ENCODE results near the gene GATA2.

Gene GATA2

GRCh38 chr3:128484404-128485281, 8.4 kb downstream of the GATA2 start:
- H3K9me3 ChIP-seq (ENCODE audit: insufficient read depth, low read depth, low read length) = no peaks in the 10 kb centered on the region
- H3K79me2 ChIP-seq (ENCODE audit: control insufficient read depth, insufficient read depth, low read length, poor library complexity) = peaks cover 44% of the 10 kb centered on the region
- H3K27me3 ChIP-seq (ENCODE audit: insufficient read depth, low read length) = no peaks in the 10 kb centered on the region
- peak; percentile 51 to 62 for DNase-seq
- peak overlapping the region; percentile 93 for H3K18ac ChIP-seq (ENCODE audit: low read length)
- H2BK5ac ChIP-seq (ENCODE audit: low read depth, low read length, poor library complexity) = peak overlapping the region; percentile 37
- no CpG with 5 or more reads among the region's 16 CpGs for WGBS (ENCODE audit: extremely low coverage, insufficient coverage, insufficient read length)
- H4K12ac ChIP-seq (ENCODE audit: low read depth, low read length) = no peak overlapping the region
- peak overlapping the region; percentile 65 for H2AK5ac ChIP-seq (ENCODE audit: low read length)
- H4K91ac ChIP-seq (ENCODE audit: low read depth, low read length) = peak overlapping the region; percentile 75
- peaks cover 30 to 39% of the 10 kb centered on the region in 2 experiments for H3K4me1 ChIP-seq (ENCODE audit: control insufficient read depth in 1 of 2, insufficient read depth in 2 of 2, low read length in 2 of 2)
- H3K9ac ChIP-seq (ENCODE audit: low read length) = no peak overlapping the region
- H3K4me3 ChIP-seq (ENCODE audit: low read depth, low read length) = peak overlapping the region; percentile 43
- H2BK120ac ChIP-seq (ENCODE audit: insufficient read depth, low read length, poor library complexity) = peak overlapping the region; percentile 39
- H3K36me3 ChIP-seq (ENCODE audit: control insufficient read depth in 1 of 2, insufficient read depth in 2 of 2, low read length in 2 of 2) = peaks cover 53 to 55% of the 10 kb centered on the region in 2 experiments
- H3K27ac ChIP-seq (ENCODE audit: low read depth, low read length) = peak overlapping the region; percentile 71
- H3K4ac ChIP-seq (ENCODE audit: low read depth, low read length) = peak overlapping the region; percentile 94
- H3K23ac ChIP-seq (ENCODE audit: low read length) = peak overlapping the region; percentile 63
- peak overlapping the region; percentile 89 for H3K14ac ChIP-seq (ENCODE audit: low read length)
- peak overlapping the region; percentile 82 for H4K8ac ChIP-seq (ENCODE audit: low read depth, low read length)
- peaks cover 62% of the 10 kb centered on the region for H3K79me1 ChIP-seq (ENCODE audit: low read length)
- no peak overlapping the region for H2AFZ ChIP-seq (ENCODE audit: insufficient read depth, low read length, poor library complexity)
- peak overlapping the region; percentile 87 for H3K4me2 ChIP-seq (ENCODE audit: low read length)
- peak overlapping the region; percentile 81 for H2BK12ac ChIP-seq (ENCODE audit: low read length)

DNA sequence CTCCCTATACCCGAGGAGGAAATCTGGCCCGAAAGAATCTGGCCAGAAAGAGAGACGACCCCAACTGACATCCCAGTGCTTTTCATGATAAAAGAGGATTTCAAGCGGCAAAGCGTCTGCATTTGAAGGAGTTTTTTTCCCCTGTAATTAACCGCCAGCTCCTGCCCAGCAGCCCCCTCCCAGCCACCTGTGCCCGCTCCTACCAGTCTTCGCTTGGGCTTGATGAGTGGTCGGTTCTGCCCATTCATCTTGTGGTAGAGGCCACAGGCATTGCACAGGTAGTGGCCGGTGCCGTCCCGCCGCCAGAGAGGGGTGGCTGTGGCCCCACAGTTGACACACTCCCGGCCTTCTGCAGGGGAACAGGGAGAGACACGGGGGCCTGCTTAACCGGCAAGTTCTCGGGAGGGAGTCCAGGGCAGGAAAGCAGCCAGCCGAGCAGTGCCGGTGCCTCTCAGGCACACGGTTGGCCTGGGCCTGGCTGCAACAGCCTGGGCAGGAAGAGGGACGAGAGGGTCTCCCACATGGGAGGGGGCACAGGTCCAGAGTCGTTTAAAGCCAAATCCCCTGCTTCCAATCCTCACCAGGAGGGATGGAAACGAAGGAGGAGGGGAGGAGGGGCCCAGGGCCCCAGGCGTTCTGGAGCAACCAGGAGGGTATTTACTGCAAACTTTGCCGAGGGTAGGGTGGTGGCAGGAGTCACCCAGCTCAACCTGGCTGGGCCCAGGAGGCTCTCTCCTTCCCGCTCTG, 9.2 kb downstream of the GATA2 start:
- no peak for DNase-seq
- Histone ChIP-seq H3K14ac (ENCODE audit: low read length) (peak overlapping the region; percentile 89), H2BK5ac (ENCODE audit: low read depth, low read length, poor library complexity) (peak overlapping the region; percentile 37), H2AFZ (ENCODE audit: insufficient read depth, low read length, poor library complexity) (peak overlapping the region; percentile 1), H3K23ac (ENCODE audit: low read length) (no peak overlapping the region), H3K79me1 (ENCODE audit: low read length) (peaks cover 55% of the 10 kb centered on the region), H4K12ac (ENCODE audit: low read depth, low read length) (peak overlapping the region; percentile 45), H3K4me2 (ENCODE audit: low read length) (peak overlapping the region; percentile 32), H3K36me3 (ENCODE audit: control insufficient read depth in 1 of 2, insufficient read depth in 2 of 2, low read length in 2 of 2) (peaks cover 60 to 61% of the 10 kb centered on the region in 2 experiments), H4K8ac (ENCODE audit: low read depth, low read length) (peak overlapping the region; percentile 82), H2BK12ac (ENCODE audit: low read length) (peak overlapping the region; percentile 81), H3K4ac (ENCODE audit: low read depth, low read length) (peak overlapping the region; percentile 35), H3K9me3 (ENCODE audit: insufficient read depth, low read depth, low read length) (no peaks in the 10 kb centered on the region), H2BK120ac (ENCODE audit: insufficient read depth, low read length, poor library complexity) (peak overlapping the region; percentile 64), H2AK5ac (ENCODE audit: low read length) (peak overlapping the region; percentile 76), H4K91ac (ENCODE audit: low read depth, low read length) (peak overlapping the region; percentile 75), H3K27me3 (ENCODE audit: insufficient read depth, low read length) (no peaks in the 10 kb centered on the region), H3K27ac (ENCODE audit: low read depth, low read length) (peak overlapping the region; percentile 68), H3K79me2 (ENCODE audit: control insufficient read depth, insufficient read depth, low read length, poor library complexity) (peaks cover 38% of the 10 kb centered on the region), H3K9ac (ENCODE audit: low read length) (no peak overlapping the region), H3K18ac (ENCODE audit: low read length) (peak overlapping the region; percentile 93), H3K4me3 (ENCODE audit: low read depth, low read length) (no peak overlapping the region), H3K4me1 (ENCODE audit: control insufficient read depth in 1 of 2, insufficient read depth in 2 of 2, low read length in 2 of 2) (peaks cover 30 to 39% of the 10 kb centered on the region in 2 experiments)
- no CpG with 5 or more reads among the region's 26 CpGs for WGBS (ENCODE audit: extremely low coverage, insufficient coverage, insufficient read length)

- Histone ChIP-seq H2BK12ac (ENCODE audit: low read length) (peak overlapping the region; percentile 67), H4K91ac (ENCODE audit: low read depth, low read length) (peak overlapping the region; percentile 75), H3K9ac (ENCODE audit: low read length) (no peak overlapping the region), H3K4ac (ENCODE audit: low read depth, low read length) (no peak overlapping the region), H2AFZ (ENCODE audit: insufficient read depth, low read length, poor library complexity) (no peak overlapping the region), H3K23ac (ENCODE audit: low read length) (no peak overlapping the region), H3K36me3 (ENCODE audit: control insufficient read depth in 1 of 2, insufficient read depth in 2 of 2, low read length in 2 of 2) (peaks cover 59 to 62% of the 10 kb centered on the region in 2 experiments), H3K27ac (ENCODE audit: low read depth, low read length) (peak overlapping the region; percentile 68), H3K4me3 (ENCODE audit: low read depth, low read length) (no peak overlapping the region), H2AK5ac (ENCODE audit: low read length) (no peak overlapping the region), H3K18ac (ENCODE audit: low read length) (peak overlapping the region; percentile 93), H3K79me2 (ENCODE audit: control insufficient read depth, insufficient read depth, low read length, poor library complexity) (peaks cover 30% of the 10 kb centered on the region), H3K79me1 (ENCODE audit: low read length) (peaks cover 46% of the 10 kb centered on the region), H2BK5ac (ENCODE audit: low read depth, low read length, poor library complexity) (peak overlapping the region; percentile 37), H3K4me2 (ENCODE audit: low read length) (peak overlapping the region; percentile 32), H3K14ac (ENCODE audit: low read length) (no peak overlapping the region), H2BK120ac (ENCODE audit: insufficient read depth, low read length, poor library complexity) (peak overlapping the region; percentile 64), H4K12ac (ENCODE audit: low read depth, low read length) (no peak overlapping the region), H3K4me1 (ENCODE audit: control insufficient read depth in 1 of 2, insufficient read depth in 2 of 2, low read length in 2 of 2) (peaks cover 30 to 39% of the 10 kb centered on the region in 2 experiments), H4K8ac (ENCODE audit: low read depth, low read length) (peak overlapping the region; percentile 82), H3K9me3 (ENCODE audit: insufficient read depth, low read depth, low read length) (no peaks in the 10 kb centered on the region), H3K27me3 (ENCODE audit: insufficient read depth, low read length) (no peaks in the 10 kb centered on the region)
- no CpG with 5 or more reads among the region's 33 CpGs for WGBS (ENCODE audit: extremely low coverage, insufficient coverage, insufficient read length)
- peak; percentile 75 to 81 for DNase-seq
Measured at GRCh38 chr3:128482666-128483656, 10.0 kb downstream of the GATA2 start.
